ENCODE data around the gene MYH6. TPM values are rescaled to one million over a fixed set of nuclear protein-coding genes. Genes with fewer than 3 reads are reported as not detected.
A peak's percentile ranks its signal among the peaks of the same experiment; 100 is the strongest.

MYH6 gene
- total and polyA plus RNA-seq, 12 donors, result 76.6 to 7,525 (median 314) TPM

DNA sequence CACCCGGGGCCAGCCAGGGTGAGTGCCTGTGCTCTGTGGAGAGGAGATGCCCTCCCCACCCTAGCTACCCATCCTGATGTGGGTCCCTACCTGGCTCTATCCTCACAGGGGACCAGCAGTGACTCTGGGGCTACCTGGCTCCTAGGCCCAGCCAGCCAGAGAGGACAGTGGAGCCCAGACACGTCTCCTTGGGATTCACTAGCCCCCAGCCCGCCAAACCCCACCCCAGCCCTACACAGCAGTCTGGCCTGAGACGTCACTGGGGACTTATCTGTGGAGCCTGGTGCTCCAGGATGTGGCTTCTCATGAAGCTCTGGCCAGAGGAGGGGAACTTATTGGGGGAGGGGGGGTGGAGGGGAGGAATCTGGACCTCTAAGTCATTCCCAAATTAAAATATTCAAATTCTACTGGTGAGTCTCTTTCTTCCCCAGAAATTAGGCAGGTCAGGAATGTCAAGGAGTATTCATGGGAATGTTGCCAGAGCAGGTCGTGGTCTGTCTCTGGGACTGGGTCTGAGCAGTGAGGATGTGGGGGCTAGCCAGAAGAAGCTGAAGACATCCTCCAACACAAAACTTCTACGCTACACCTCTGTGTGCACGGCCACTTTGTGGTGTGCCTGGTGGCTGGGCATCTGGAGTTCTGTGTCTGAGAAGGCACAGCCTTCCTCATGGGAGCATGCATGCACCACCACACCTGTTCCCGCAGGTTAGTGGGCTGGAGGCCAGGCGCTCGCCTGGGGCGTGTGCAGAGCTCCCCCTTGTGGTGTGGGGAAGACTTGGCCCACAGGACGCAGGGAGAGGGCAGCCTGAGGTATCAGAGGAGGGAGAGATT is 28.5 kb downstream of the MYH6 start:
- Histone ChIP-seq H3K27me3 (peaks cover 0 to 7% (median 0%) of the 10 kb centered on the region in 7 donors), H3K4me1 (peaks cover 0 to 44% (median 8%) of the 10 kb centered on the region in 9 donors), H3K27ac (peak overlapping the region in 1 of 10 donors; percentile 16), H3K36me3 (peaks cover 0 to 43% (median 8%) of the 10 kb centered on the region in 9 donors), H3K4me3 (no peak overlapping the region), H3K9me3 (no peaks in the 10 kb centered on the region)
- TF ChIP-seq, protein P1, sequence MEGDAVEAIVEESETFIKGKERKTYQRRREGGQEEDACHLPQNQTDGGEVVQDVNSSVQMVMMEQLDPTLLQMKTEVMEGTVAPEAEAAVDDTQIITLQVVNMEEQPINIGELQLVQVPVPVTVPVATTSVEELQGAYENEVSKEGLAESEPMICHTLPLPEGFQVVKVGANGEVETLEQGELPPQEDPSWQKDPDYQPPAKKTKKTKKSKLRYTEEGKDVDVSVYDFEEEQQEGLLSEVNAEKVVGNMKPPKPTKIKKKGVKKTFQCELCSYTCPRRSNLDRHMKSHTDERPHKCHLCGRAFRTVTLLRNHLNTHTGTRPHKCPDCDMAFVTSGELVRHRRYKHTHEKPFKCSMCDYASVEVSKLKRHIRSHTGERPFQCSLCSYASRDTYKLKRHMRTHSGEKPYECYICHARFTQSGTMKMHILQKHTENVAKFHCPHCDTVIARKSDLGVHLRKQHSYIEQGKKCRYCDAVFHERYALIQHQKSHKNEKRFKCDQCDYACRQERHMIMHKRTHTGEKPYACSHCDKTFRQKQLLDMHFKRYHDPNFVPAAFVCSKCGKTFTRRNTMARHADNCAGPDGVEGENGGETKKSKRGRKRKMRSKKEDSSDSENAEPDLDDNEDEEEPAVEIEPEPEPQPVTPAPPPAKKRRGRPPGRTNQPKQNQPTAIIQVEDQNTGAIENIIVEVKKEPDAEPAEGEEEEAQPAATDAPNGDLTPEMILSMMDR (IDR thresholded peaks at IDR 0.05), result peak; percentile 65 to 89 (median 85)
- ATAC-seq (peak; percentile 7 to 56 (median 42)), DNase-seq (peak in 1 of 2 donors; percentile 65)
- 34 to 40% methylated on average over 12 of the region's 12 CpGs for WGBS, 2 donors
- intact Hi-C loops (cut with DNase I), result loop anchor here (1.0 to 10.0 kb wide), 8 partner anchors 51 to 117 kb away; no protein-coding TSS in a partner anchor

GRCh38 chr14:23378612-23379220 is 29.4 kb downstream of the MYH6 start:
- intact Hi-C loops (cut with DNase I), result loop anchor here in 6 of 10 donors (5.0 to 10.0 kb wide), 4 partner anchors 51 to 116 kb away; no protein-coding TSS in a partner anchor
- 66 to 70% methylated on average over 11 of the region's 11 CpGs for WGBS, 2 donors
- TF ChIP-seq, protein P1 (IDR thresholded peaks at IDR 0.05), result no peak

DNA sequence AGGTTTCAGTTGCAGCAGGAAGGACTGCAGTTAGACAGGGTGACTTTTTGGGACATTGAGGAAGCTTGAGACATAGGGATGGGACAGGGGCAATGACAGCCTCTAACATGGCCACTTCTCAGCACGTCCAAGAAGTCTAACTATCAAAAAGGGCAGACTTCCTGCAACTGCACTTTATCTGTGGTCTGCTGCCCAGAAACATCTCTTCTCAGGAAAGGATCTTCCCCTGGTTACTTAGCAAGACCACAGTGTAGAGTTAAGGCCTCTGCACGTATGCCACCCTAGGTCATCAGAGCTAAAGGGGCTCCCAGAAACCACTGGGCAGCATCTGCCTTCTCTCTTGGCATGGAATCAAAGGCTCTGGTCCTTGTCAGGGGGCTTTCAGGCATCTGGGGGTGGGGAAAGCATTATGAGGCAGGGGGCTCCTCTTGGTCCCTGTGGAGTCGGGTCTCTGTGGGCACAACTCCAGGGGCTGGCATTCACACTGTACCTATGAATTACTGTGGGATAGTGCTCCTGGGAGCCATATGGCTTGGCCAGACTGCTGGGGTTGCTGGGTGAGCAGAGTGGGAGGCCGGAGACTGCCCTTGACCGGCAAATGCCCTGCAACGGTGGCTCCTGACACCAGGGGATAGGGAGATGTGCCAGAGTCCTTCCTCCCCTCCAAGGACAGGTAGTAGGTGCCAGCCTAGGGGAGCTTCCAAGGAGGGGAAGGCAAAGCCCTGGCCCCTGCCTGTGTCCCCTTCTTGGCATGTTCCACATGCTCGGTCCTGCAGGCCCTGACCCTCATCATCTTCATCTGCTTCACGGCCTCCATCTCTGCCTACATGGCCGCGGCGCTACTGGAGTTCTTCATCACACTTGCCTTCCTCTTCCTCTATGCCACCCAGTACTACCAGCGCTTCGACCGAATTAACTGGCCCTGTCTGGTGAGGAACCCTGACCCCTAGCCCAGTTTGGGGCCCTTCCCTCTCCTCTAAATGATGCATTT is 30.2 kb downstream of the MYH6 start:
- 66 to 69% methylated on average over 14 of the region's 14 CpGs for WGBS, 2 donors
- Histone ChIP-seq H3K36me3 (peaks cover 0 to 28% (median 7%) of the 10 kb centered on the region in 9 donors), H3K27ac (peak overlapping the region in 3 of 10 donors; percentile 23 to 44 (median 32)), H3K4me1 (peaks cover 0 to 37% (median 8%) of the 10 kb centered on the region in 9 donors), H3K27me3 (peaks cover 0 to 7% (median 0%) of the 10 kb centered on the region in 7 donors), H3K9me3 (no peaks in the 10 kb centered on the region), H3K4me3 (no peak overlapping the region)
- ATAC-seq, result peak in 6 of 8 donors; percentile 1 to 19 (median 8)
- TF ChIP-seq, protein P1 (IDR thresholded peaks at IDR 0.05), result no peak
- intact Hi-C loops (cut with DNase I), result loop anchor here in 6 of 10 donors (2.0 to 10.0 kb wide), 5 partner anchors 49 to 116 kb away; no protein-coding TSS in a partner anchor
- DNase-seq, result no peak

More at GRCh38 chr14:23378612-23379220, 29.4 kb downstream of the MYH6 start:
- Histone ChIP-seq H3K4me1 (peaks cover 0 to 39% (median 8%) of the 10 kb centered on the region in 9 donors), H3K27me3 (peaks cover 0 to 7% (median 0%) of the 10 kb centered on the region in 7 donors), H3K27ac (no peak overlapping the region), H3K4me3 (no peak overlapping the region), H3K36me3 (peaks cover 0 to 36% (median 8%) of the 10 kb centered on the region in 9 donors), H3K9me3 (no peaks in the 10 kb centered on the region)
- DNase-seq (no peak), ATAC-seq (peak in 6 of 8 donors; percentile 2 to 35 (median 9))

Measured in heart right ventricle (tissue), 16 donors.